Measurements from ENCODE around the gene CILP2.

Gene CILP2, protein sequence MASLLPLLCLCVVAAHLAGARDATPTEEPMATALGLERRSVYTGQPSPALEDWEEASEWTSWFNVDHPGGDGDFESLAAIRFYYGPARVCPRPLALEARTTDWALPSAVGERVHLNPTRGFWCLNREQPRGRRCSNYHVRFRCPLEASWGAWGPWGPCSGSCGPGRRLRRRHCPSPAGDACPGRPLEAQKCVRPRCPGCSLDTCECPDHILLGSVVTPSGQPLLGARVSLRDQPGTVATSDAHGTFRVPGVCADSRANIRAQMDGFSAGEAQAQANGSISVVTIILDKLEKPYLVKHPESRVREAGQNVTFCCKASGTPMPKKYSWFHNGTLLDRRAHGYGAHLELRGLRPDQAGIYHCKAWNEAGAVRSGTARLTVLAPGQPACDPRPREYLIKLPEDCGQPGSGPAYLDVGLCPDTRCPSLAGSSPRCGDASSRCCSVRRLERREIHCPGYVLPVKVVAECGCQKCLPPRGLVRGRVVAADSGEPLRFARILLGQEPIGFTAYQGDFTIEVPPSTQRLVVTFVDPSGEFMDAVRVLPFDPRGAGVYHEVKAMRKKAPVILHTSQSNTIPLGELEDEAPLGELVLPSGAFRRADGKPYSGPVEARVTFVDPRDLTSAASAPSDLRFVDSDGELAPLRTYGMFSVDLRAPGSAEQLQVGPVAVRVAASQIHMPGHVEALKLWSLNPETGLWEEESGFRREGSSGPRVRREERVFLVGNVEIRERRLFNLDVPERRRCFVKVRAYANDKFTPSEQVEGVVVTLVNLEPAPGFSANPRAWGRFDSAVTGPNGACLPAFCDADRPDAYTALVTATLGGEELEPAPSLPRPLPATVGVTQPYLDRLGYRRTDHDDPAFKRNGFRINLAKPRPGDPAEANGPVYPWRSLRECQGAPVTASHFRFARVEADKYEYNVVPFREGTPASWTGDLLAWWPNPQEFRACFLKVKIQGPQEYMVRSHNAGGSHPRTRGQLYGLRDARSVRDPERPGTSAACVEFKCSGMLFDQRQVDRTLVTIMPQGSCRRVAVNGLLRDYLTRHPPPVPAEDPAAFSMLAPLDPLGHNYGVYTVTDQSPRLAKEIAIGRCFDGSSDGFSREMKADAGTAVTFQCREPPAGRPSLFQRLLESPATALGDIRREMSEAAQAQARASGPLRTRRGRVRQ

DNA sequence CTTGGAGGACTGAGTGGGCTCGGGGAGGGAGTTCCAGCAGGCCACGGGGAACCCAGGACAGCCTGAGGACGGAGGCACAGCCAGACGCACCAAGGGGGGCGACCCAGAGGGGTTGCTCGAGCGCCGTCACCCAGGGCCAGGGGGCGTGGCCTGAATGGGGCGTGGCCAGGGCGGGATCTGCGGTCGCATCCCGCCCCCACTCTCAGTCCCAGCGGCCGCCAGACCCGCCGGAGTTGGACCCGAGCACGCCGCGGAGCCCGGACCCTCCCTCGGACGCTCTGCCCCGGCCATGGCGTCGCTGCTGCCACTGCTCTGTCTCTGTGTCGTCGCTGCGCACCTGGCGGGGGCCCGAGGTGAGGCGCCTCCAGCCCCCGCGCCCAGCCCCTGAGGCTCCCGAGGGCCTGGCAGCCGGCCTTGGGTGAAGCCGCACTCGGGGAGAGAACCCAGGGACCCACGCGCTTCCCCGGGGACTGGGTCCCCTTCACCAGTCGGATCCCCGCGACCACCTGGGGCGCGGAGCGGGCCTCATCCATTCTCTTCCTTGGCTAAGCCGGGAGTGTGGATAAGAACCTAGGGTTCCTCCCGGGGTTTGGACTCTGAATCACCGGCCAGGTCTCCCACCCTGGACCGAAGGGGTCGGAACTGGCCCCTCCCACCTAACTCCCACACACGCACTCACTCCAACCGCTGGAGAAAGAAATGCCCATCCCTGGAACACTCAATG, at the start of gene CILP2:
CILP2 (plus strand) TSS at position 205 of the 724 bp plus-strand sequence; CDS start at position 290, 85 bp downstream.
- DNase-seq (ENCODE audit: low read depth in 2 of 2): peak in 1 of 2 donors; percentile 42

DNA sequence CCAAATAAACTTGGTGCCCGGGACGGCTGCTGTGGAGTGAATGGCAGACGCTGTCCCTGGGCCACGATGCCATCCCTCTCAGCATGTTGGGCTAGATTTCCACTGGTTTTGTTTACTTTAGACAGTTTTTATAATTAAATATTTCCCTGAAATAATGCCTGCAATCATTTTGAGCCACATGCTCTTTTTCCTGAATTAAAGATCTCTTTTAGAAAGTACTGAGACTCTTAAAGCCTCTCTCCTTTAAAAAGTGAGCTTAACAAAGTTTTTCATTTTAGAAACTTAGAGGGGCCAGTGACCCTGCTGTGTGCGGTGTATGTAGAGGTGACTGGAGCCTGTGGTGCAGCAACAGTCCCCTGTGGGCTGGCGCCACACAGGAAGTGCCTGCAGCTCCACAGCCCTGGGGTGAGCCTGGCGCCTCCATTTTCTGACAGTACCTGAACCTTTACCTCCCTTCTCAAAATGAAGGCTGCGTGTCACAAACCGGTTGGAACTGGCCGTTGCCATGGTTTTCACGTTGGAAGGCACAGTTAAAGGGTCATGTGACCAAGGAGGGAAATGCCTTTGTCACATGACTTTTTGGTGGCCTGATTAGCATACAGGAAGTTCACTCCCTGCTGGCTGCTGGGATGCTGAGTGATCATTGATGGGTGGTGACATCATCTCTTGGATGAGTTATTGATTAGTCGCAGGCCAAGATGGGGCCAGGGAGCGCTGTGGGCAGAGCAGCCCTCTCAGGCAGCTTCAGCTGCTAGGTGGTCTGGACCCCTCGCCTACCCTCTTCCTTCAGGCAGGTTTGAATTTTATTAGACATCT, 49.0 kb upstream of the CILP2 start:
- DNase-seq (ENCODE audit: low read depth in 2 of 2): peak; percentile 56 to 64

DNA sequence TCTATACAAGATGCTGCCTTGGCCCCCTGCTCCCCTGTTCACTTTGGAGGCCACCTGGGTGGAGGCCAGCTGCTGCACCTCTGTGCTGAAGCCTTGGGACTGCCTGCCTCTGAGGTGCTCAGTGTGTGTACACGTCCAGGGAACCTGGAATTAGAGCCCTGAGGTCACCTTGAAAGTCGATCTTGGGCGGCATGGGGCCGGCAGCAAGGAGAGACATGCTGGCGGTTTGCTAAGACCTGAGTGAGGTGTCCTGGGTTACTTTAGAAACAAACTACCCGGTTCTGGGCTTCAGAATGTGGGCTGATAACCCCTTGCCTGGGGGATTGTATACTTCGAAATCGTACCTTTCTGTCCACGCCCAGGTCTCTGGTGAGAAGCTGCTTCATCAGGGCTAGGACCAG, 48.3 kb upstream of the CILP2 start:
- DNase-seq (ENCODE audit: low read depth in 2 of 2): no peak

DNA sequence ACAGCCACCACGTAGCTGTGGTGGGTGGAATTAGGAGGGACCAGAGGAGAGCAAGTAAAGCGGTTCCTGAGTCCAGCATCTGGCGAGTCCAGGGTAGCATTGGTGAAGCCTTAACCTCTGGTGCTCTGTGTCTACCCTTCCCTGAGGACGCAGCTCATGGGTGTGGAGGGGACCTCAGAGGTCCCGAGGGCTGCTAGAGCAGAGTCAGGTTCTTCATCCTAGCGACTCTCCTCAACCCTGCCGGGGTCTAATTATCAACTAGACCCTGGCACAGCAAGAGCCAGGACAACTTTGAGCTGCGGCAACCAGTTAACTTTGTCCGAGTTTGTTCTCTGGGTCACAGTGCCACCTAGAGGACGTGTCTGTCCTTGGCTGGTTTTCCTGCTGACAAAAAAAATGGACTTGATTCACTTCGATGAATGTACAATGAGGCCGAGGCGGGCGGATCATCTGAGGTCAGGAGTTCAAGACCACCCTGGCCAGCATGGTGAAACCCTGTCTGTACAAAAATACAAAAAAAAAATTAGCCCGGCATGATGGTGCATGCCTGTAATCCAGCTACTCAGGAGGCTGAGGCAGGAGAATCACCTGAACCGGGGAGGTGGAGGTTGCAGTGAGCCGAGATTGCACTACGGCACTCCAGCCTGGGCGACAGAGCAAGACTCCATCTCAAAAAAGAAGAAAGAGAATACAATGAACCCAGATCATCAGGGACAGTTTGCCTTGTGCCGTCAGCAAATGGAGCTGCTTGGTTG, 47.7 kb upstream of the CILP2 start:
- DNase-seq (ENCODE audit: low read depth in 2 of 2): peak; percentile 61 to 77

DNA sequence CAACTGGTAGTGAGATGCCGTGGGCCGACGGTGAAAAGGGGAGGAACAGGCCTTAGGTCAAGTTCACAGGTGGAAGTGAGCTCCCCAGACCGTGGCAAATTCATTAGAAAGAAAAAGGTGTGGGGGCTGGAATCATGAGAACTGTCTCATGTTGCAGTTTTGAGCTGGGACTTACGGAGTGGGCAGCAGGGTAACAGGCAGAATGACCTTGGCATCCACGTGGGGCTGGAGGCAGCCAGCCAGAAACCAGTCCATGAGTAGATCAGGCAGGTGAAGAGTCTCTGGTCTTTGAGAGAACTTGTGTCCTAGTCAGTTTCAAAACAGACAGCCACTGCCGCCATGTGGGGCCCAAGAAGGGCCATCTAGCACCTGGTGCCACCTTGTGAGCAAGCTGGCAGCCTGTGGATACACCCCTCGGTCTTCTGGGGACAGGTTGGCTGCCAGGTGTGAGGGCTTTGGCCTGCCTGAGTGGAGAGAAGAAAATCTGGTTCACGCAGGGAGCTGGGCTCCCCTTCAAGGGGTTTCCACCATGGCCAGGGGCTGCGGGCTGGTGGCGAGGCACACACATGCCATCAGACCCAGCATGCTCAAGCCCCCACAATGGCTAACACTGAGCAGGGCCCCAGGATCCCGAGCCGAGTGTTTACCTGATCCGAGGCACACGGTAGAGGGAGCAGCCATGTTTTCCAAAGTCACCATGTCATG, 46.6 kb upstream of the CILP2 start:
- no peak for DNase-seq (ENCODE audit: low read depth in 2 of 2)

DNA sequence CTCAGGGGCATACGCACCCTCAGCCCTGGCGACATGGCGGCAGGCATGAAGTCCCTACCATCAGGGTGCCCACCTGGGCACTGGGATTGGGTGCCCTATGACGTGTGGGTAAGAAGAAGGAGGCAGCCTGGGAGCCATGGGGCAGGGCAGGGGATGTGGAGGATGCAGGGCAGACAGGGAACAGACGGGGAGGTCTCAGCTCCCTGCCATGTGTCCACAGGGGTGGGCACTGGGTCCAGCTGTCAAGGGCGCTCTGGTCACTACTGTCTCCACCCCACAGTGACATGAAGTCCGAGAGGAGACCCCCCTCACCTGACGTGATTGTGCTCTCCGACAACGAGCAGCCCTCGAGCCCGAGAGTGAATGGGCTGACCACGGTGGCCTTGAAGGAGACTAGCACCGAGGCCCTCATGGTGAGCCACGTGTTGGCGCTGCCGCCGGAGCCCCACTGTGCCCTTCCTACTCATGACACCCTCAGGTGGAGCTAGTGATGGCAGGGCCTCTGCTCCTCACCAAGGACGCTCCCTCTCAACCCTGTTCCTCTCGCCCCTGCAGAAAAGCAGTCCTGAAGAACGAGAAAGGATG, 45.9 kb upstream of the CILP2 start:
- no peak for DNase-seq (ENCODE audit: low read depth in 2 of 2)

DNA sequence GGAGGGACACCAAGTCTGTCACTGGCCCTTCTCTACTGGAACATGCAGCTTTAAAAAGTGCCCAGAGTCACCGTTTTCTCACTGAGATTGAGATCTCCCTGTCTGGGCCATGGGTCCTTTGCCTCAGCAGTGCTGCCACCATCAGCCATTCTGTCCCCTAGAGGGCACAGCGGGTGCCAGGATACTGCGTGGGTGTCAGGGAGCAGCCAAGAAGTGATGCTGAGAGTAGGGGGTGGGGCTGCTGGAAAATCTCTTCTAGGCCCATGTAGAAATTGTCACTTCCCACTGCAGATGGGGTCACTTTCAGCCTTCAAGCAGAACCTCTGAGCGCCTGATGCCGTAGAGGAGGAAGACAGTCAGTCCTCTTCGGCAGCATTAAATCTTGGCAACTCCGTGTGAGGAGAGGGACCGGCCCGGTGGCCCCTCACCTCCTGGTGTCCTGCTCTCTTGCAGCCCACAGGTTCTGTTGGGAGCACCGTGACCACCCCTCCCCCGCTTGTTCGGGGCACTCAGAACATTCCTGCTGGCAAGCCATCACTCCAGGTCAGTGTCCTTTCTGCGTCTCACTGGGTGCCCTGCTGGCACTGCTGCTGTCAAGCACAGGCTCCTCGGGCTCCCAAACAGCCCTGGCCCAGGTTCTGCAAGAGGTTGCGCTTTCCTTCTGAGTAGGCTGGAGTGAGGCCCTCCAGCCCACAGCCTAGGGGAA, 44.1 kb upstream of the CILP2 start:
- DNase-seq (ENCODE audit: low read depth in 2 of 2): no peak

DNA sequence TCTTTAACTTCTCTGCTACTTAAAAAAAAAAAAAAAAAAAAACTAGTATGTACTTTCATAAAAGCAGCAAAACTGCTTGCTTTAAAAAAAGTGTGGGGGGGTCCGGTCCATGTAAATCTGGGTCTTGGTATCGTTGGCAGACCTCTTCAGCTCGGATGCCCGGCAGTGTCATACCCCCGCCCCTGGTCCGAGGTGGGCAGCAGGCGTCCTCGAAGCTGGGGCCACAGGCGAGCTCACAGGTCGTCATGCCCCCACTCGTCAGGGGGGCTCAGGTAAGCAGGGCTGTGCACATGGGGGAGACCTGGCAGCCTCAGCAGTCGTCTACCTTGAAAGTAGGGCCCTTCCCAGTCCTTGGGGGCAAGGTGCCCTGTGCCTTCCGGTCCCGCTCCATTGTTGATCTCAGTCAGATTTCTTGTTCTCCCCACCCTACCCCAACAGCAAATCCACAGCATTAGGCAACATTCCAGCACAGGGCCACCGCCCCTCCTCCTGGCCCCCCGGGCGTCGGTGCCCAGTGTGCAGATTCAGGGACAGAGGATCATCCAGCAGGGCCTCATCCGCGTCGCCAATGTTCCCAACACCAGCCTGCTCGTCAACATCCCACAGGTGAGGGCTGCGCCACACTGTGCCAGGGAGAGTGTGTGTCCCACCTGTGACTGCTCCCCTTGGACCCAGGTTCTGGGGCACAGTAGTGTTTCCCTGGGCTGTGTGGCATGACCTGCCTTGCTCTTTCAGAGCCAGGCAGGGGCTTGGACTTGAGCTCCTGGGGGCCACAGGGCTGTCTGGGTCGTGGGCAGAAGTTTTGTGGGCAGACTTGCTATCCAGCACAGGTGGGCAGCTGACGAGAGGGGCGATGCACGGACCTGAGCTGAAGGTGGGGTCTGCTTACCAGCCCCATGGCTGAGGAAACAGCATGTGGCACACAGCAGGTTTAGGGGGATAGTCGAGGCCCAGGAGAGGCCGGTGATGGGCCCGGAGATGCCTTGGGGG, 42.2 kb upstream of the CILP2 start:
- no peak for DNase-seq (ENCODE audit: low read depth in 2 of 2)

DNA sequence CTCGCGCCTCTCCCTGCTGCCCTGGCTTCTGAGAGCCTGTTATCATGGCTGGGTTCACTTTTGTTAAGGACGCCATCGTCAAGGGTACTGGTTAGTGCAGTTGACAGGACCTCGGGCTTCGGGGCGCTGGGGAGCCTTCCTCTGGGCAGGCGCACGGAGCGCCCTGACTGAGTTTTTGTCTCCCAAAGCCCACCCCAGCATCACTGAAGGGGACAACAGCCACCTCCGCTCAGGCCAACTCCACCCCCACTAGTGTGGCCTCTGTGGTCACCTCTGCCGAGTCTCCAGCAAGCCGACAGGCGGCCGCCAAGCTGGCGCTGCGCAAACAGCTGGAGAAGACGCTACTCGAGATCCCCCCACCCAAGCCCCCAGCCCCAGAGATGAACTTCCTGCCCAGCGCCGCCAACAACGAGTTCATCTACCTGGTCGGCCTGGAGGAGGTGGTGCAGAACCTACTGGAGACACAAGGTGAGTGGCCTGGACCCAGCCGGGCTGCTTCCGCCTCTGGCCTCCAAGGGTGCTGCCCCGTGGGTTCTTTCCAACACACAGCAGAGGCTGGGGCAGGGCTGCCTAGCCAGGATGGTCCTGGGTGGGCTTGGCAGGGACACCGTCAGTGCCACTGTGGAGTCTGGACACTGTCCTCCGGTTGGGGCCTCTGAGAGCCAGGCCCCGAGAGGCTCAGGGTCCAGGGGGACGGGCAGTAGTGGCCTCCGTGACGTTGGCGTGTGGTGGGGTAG, 39.6 kb upstream of the CILP2 start:
- no peak for DNase-seq (ENCODE audit: low read depth in 2 of 2)

DNA sequence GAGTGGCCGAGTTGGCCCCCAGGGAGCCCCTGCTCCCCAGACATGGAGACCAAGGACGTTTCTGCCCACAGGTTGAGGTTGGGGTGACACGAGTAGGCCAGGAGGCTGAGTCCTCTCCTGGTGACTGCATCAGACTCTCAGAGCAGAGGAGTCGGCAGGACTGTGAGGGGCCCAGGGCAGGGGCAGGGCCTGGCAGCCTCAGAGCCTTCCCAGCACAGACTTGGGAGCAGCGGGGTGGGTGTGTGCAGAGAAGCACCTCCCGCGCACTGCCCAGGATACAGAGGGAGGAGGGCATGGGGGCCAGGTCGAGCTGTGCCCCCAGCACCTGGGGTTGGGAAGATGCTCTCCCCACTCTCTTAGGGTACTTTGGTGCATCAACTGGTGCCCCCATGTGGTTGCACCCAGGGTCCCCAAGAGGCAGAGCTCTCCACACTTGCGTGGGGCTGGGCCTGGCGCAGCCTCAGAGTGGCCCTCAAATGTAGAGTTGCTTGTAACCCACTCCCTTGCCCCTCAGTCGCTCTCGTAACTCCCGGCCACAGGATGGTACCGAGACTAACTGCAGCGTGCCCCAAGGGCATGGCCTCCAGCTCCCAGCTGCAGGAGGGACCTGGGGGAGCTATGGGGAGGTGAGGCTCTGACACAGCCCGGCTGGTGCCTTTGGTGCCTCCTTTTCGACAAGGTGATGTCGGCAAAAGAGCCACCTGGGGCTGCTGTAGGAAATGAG, 38.6 kb upstream of the CILP2 start:
- DNase-seq (ENCODE audit: low read depth in 2 of 2): no peak

DNA sequence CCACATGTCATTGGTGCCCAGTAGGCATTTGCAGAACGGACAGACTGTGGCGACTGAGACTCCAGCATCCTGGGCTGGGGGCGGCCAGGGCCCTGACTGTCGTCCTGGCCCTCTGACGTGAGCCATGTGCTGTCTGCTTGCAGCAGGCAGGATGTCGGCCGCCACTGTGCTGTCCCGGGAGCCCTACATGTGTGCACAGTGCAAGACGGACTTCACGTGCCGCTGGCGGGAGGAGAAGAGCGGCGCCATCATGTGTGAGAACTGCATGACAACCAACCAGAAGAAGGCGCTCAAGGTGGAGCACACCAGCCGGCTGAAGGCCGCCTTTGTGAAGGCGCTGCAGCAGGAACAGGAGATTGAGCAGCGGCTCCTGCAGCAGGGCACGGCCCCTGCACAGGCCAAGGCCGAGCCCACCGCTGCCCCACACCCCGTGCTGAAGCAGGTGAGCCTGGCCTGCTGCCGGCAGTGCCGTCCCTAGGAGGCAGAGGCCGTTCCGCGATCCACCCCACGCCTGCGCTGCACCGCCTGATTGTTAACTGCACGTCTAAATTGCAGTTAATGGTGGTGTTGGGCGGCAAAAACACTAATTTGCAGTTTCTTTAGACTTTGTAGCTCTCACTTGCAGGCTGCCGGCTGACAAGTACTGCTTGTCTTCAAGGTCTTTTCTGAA, 37.0 kb upstream of the CILP2 start:
- no peak for DNase-seq (ENCODE audit: low read depth in 2 of 2)

DNA sequence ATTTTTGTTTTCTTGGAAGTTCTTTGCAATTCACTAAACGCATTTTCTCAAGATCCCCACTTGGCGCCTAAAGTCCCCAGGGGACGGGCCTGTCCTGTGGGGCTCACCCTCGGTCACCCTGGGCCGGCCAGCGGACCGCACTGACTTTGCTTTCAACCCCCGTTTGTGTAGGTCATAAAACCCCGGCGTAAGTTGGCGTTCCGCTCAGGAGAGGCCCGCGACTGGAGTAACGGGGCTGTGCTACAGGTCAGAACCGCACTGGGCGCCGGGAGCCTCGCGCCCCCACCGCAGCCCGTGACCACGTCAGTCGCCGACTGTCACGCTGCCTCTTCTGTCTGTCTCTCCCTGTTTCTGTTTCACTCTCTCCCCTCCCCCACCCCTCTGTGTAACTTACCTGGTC, 36.3 kb upstream of the CILP2 start:
- DNase-seq (ENCODE audit: low read depth in 2 of 2): no peak

DNA sequence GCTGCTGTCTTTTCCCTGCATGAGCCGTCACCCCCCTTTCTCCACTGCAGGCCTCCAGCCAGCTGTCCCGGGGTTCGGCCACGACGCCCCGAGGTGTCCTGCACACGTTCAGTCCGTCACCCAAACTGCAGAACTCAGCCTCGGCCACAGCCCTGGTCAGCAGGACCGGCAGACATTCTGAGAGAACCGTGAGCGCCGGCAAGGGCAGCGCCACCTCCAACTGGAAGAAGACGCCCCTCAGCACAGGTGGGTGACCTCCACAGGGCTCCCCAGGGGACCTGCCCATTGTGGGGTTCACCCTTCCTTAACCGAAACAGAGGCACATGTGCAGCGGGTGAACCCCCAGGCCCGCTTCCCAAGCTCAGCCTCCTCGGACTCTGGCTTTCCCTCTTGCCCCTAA, 35.8 kb upstream of the CILP2 start:
- no peak for DNase-seq (ENCODE audit: low read depth in 2 of 2)

DNA sequence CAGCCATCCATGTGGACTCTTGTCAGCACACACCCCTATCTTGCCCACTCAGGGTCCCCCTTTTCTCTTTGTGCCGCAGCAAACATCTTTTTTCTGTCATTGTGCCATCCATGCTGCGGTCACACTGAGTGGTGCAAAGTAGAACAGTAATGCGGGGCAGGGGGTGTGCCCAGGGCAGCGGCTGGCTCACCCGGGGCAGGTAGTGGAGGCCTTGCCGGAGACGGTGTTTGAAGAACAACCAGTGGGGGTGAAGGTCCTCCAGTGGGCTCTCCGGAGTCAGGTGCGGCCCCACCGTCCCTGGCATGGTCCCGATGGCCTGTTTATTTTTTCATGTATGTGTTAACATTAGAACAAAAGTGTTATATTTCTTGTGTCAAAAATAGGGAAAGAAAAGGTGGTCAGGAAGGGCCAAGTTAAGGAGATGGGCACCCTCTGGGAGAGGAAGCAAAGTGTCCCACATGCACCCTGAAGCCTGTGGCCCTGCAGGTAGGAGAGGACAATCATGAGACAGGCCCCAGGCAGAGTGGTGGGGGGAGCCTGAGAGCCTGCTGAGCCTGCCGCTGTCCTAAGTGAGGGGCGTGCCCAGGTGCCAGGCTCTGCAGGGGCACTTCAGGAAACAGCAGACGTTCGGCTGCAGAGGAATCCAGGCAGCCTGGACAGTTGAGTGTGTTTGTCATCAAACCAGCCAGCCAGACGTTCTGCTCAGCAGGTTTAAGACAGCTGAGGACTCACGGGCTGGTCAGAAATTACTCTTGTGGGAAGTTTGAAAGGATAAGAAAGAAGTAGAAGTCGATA, 35.1 kb upstream of the CILP2 start:
- DNase-seq (ENCODE audit: low read depth in 2 of 2): no peak

Data from stimulated activated CD4-positive, alpha-beta T cell treated with anti-CD3 and anti-CD28 coated beads, Interleukin-1b, Interleukin-23, amount 100 ng/mL, for 4 hours (primary cell).